PC-3 (cell line): Measurements from ENCODE around the gene CMC1. TPM values are rescaled to one million over a fixed set of nuclear protein-coding genes. Genes with fewer than 3 reads are reported as not detected.

Source experiments
- ATAC-seq: fragments of 200-7000 bp; cut with Tn5 transposase; 2 replicates; pipeline ENCODE4 v1.9.1; 2020; ENCODE audit warnings: mild to moderate bottlenecking, moderate library complexity
- BruUV-seq: library from RNA; stranded (reverse); fragments of 400-500 nt; replicated peaks from 2 replicates; lab custom pipeline; 2021; lab: Mats Ljungman, UMichigan
- CTCF ChIA-PET: fragments of 300-600 bp; sonication (Branson Sonifier 250); formaldehyde crosslinking; loops from one replicate; lab custom pipeline; 2022; ENCODE audit warnings: antibody characterized with exemption; lab: Charles Lee
- POLR2A ChIA-PET: fragments of 300-600 bp; sonication (Branson Sonifier 250); formaldehyde crosslinking; loops from one replicate; lab custom pipeline; 2022; ENCODE audit warnings: antibody characterized with exemption; ENCODE audit not compliant: unreplicated experiment; lab: Charles Lee
- DNase-seq: peaks from one replicate; pipeline ENCODE4 v3.0.0-alpha.2; 2015
- H2AFZ ChIP-seq: fragments of 300-600 bp; sonication (generic); 2 replicates; pipeline ENCODE4 v1.6.0; 2016; ENCODE audit warnings: antibody characterized with exemption, low read length
- H3F3A ChIP-seq: fragments of 300-600 bp; sonication (generic); one replicate; pipeline ENCODE4 v1.6.0; 2017; ENCODE audit warnings: antibody characterized with exemption, low read length, control low read depth, mild to moderate bottlenecking; ENCODE audit not compliant: unreplicated experiment
- H3K27ac ChIP-seq: fragments of 300-600 bp; sonication (generic); 2 replicates; pipeline ENCODE4 v1.5.1; 2016; ENCODE audit warnings: mild to moderate bottlenecking, low read length
- H3K27me3 ChIP-seq: fragments of 300-600 bp; sonication (generic); 2 replicates; pipeline ENCODE4 v1.6.1; 2016; ENCODE audit warnings: low read length, mixed read lengths
- H3K36me3 ChIP-seq: fragments of 300-600 bp; sonication (generic); 2 replicates; pipeline ENCODE4 v1.6.1; 2016; ENCODE audit warnings: low read depth, mixed run types, low read length, mixed read lengths
- H3K4me1 ChIP-seq: fragments of 300-600 bp; sonication (generic); 2 replicates; pipeline ENCODE4 v1.5.1; 2016; ENCODE audit warnings: low read length; ENCODE audit not compliant: insufficient read depth
- H3K4me2 ChIP-seq: fragments of 300-600 bp; sonication (generic); 2 replicates; pipeline ENCODE4 v1.6.0; 2016; ENCODE audit warnings: low read length
- H3K4me3 ChIP-seq: fragments of 300-600 bp; sonication (generic); 2 replicates; pipeline ENCODE4 v1.5.1; 2016; ENCODE audit warnings: mild to moderate bottlenecking, low read length, mixed read lengths
- H3K79me2 ChIP-seq: fragments of 300-600 bp; sonication (generic); 2 replicates; pipeline ENCODE4 v1.6.1; 2017; ENCODE audit warnings: low read length, mixed read lengths
- H3K9ac ChIP-seq: fragments of 300-600 bp; sonication (generic); 2 replicates; pipeline ENCODE4 v1.6.0; 2016; ENCODE audit warnings: mild to moderate bottlenecking, low read length
- H3K9me2 ChIP-seq: fragments of 300-600 bp; sonication (generic); replicated peaks from 2 replicates; pipeline ENCODE4 v1.6.1; 2016; ENCODE audit warnings: mixed run types, low read length, mixed read lengths
- H3K9me3 ChIP-seq: fragments of 300-600 bp; sonication (generic); 2 replicates; pipeline ENCODE4 v1.6.1; 2016; ENCODE audit warnings: low read length, mixed read lengths
- H4K20me1 ChIP-seq: fragments of 300-600 bp; sonication (generic); 2 replicates; pipeline ENCODE4 v1.6.1; 2016; ENCODE audit warnings: low read length, mixed read lengths
- EZH2 ChIP-seq: fragments of 300-600 bp; sonication (generic); IDR thresholded peaks from one replicate; pipeline ENCODE4 v1.6.1; 2017; ENCODE audit warnings: antibody characterized with exemption, mild to moderate bottlenecking, low read length; ENCODE audit not compliant: unreplicated experiment
- EZH2phosphoT487 ChIP-seq: fragments of 300-600 bp; sonication (generic); IDR thresholded peaks from 2 replicates; pipeline ENCODE4 v1.6.1; 2018; ENCODE audit warnings: mild to moderate bottlenecking, antibody characterized with exemption, low read length, borderline replicate concordance
- intact Hi-C: fragments of 100-400 bp; cut with micrococcal nuclease; formaldehyde crosslinking; loops from 2 replicates; pipeline ENCODE4 v1.9.0; 2023
- total RNA-seq: library from RNA; depleted of rRNA; stranded (reverse); fragments of >200 nt; gene quantifications from 2 replicates; pipeline ENCODE4 v1.2.3, GENCODE V29; 2014
- TF ChIP-seq, protein P1 (sequence below): fragments of 300-600 bp; sonication (generic); conservative IDR thresholded peaks from 2 replicates; pipeline ENCODE4 v1.5.1; 2017; ENCODE audit warnings: antibody characterized with exemption, low read depth, mild to moderate bottlenecking, low read length

CMC1 gene
- total RNA-seq, 1 experiment from 2014 or later = 16.7 TPM

DNA sequence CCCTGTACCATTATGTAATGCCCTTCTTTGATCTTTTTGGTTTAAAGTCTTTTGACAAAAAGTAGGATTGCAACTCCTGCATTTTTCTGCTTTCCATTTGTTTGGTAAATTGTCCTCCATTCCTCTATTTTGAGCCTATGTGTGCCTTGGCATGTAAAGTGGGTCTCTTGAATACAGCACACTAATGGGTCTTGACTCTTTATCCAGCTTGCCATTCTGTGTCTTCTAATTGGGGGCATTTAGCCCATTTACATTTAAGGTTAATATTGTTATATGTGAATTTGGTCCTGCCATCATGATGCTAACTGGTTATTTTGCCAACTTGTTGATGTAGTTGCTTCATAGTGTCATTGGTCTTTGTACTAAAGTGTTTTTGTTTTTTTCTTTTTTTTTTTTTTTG lies 32.4 kb downstream of the CMC1 start:
- ChIA-PET CTCF (no interaction called here), POLR2A (no interaction called here)
- no peaks in the 10 kb centered on the region for H3K4me1 ChIP-seq
- DNase-seq = no peak
- no peaks in the 10 kb centered on the region for H4K20me1 ChIP-seq
- H3K4me3 ChIP-seq = no peak overlapping the region
- H2AFZ ChIP-seq = no peak overlapping the region
- H3K9ac ChIP-seq = no peak overlapping the region
- H3K27me3 ChIP-seq = no peaks in the 10 kb centered on the region
- H3K36me3 ChIP-seq = peaks cover 22% of the 10 kb centered on the region
- no peaks in the 10 kb centered on the region for H3F3A ChIP-seq
- no TSS peak for BruUV-seq
- H3K79me2 ChIP-seq = no peaks in the 10 kb centered on the region
- no peak for ATAC-seq
- intact Hi-C loops = no loop called here
- H3K9me3 ChIP-seq = no peaks in the 10 kb centered on the region
- no peak overlapping the region for H3K4me2 ChIP-seq
- H3K9me2 ChIP-seq = no peaks in the 10 kb centered on the region
- TF ChIP-seq, protein P1, sequence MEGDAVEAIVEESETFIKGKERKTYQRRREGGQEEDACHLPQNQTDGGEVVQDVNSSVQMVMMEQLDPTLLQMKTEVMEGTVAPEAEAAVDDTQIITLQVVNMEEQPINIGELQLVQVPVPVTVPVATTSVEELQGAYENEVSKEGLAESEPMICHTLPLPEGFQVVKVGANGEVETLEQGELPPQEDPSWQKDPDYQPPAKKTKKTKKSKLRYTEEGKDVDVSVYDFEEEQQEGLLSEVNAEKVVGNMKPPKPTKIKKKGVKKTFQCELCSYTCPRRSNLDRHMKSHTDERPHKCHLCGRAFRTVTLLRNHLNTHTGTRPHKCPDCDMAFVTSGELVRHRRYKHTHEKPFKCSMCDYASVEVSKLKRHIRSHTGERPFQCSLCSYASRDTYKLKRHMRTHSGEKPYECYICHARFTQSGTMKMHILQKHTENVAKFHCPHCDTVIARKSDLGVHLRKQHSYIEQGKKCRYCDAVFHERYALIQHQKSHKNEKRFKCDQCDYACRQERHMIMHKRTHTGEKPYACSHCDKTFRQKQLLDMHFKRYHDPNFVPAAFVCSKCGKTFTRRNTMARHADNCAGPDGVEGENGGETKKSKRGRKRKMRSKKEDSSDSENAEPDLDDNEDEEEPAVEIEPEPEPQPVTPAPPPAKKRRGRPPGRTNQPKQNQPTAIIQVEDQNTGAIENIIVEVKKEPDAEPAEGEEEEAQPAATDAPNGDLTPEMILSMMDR = no peak
- TF ChIP-seq EZH2phosphoT487 (no peak), EZH2 (no peak)
- H3K27ac ChIP-seq = no peak overlapping the region

DNA sequence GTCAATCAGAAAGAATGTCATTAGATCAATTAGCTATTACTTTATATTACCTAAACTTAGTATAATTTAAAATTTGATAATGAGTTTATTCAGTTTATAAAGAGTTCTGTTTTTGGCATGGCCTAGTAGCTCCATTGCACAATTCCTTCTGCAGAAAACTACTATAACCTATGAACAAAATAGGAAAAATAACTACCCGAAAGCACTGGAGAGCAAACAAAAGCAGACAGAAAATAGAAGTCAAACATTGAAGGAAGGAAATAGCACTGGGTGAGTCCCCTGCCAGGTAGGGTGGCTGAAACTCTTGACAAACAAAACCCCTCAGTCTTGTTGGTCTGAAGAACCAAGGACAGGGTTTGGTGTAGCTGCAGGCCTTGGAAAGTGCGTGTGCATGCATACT lies 37.5 kb downstream of the CMC1 start:
- no peaks in the 10 kb centered on the region for H3K27me3 ChIP-seq
- DNase-seq = no peak
- TF ChIP-seq EZH2phosphoT487 = no peak
- no peak for TF ChIP-seq EZH2
- TF ChIP-seq, protein P1 = no peak
- POLR2A ChIA-PET = no interaction called here
- no peak overlapping the region for H3K4me3 ChIP-seq
- no peaks in the 10 kb centered on the region for H3K9me3 ChIP-seq
- no peak overlapping the region for H3K4me2 ChIP-seq
- H3K27ac ChIP-seq = no peak overlapping the region
- H2AFZ ChIP-seq = no peak overlapping the region
- no peak for ATAC-seq
- no peak overlapping the region for H3K9ac ChIP-seq
- H3K36me3 ChIP-seq = no peaks in the 10 kb centered on the region; the same call in 1 of the 2 replicates
- no peaks in the 10 kb centered on the region for H3K4me1 ChIP-seq
- CTCF ChIA-PET = no interaction called here
- no peaks in the 10 kb centered on the region for H4K20me1 ChIP-seq
- no TSS peak for BruUV-seq
- intact Hi-C loops = no loop called here
- no peaks in the 10 kb centered on the region for H3F3A ChIP-seq
- no peaks in the 10 kb centered on the region for H3K9me2 ChIP-seq
- no peaks in the 10 kb centered on the region for H3K79me2 ChIP-seq

DNA sequence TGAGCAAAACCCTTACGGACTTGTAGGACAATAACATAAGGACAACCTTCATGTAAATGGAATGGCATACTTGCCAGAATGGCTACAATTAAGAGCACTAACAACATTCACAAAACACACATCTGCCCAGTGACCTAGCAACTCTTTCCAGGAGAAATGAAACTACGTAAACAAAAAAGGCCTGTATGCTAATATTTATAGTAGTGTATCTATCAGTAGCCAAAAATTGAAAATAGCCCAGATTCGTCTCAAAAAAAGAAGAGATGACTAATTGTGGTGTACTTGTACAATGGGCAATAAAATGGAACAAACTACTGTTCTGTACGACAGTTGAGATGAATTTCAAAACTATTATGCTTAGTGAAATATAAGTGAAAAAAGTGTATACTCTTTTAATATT lies 38.4 kb downstream of the CMC1 start:
- CTCF ChIA-PET = no interaction called here
- intact Hi-C loops = loop anchor here (10.0 kb wide), 2 partner anchors 225 to 365 kb away; no protein-coding TSS in a partner anchor
- ATAC-seq = peak; percentile 53

More for the DNA sequence above, 38.4 kb downstream of the CMC1 start:
- H4K20me1 ChIP-seq = no peaks in the 10 kb centered on the region
- H3K4me1 ChIP-seq = no peaks in the 10 kb centered on the region
- no TSS peak for BruUV-seq
- no peaks in the 10 kb centered on the region for H3K9me3 ChIP-seq
- TF ChIP-seq EZH2phosphoT487 = no peak
- no peak for TF ChIP-seq EZH2
- TF ChIP-seq, protein P1 = no peak
- H3K79me2 ChIP-seq = no peaks in the 10 kb centered on the region
- no peak overlapping the region for H3K4me2 ChIP-seq
- H2AFZ ChIP-seq = no peak overlapping the region
- no peak overlapping the region for H3K4me3 ChIP-seq
- no peaks in the 10 kb centered on the region for H3K9me2 ChIP-seq
- DNase-seq = no peak
- H3K36me3 ChIP-seq = no peaks in the 10 kb centered on the region
- no peak overlapping the region for H3K9ac ChIP-seq
- H3K27me3 ChIP-seq = no peaks in the 10 kb centered on the region
- POLR2A ChIA-PET = no interaction called here
- no peaks in the 10 kb centered on the region for H3F3A ChIP-seq
- no peak overlapping the region for H3K27ac ChIP-seq
